ENCODE data around the gene CTNNA3. TPM values are rescaled to one million over a fixed set of nuclear protein-coding genes. Genes with fewer than 3 reads are reported as not detected.

Gene CTNNA3
- total and polyA plus RNA-seq, 2 donors (not counting 3 experiments of a cell fraction or from before 2014, with no cell fraction given): not detected

DNA sequence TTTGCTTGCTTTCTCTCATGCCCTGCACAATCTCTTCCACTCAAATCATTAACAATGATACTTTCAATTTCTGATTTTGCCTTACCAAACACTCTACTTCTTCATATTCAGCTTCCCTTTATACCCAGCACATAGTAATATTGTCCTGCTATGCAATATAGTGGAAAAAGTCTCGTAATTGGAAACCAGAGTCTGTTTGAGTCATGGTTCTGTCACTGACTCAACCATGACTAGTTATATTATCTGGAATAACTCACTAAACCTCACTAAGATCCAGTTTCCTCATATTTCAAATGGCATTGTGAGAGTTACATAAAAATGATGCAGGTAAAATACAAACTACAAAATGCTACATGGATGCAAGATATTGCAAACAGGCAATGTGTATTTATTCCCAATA, 868.6 kb downstream of the CTNNA3 start:
- Histone ChIP-seq H3K79me2 (ENCODE audit: control insufficient read depth, insufficient read depth, low read length) (no peaks in the 10 kb centered on the region), H3K36me3 (ENCODE audit: control insufficient read depth in 2 of 2, extremely low read depth in 1 of 2, insufficient read depth in 2 of 2, low read length in 2 of 2) (no peaks in the 10 kb centered on the region), H3K9me3 (replicated peaks; ENCODE audit: control insufficient read depth, insufficient read depth, low read length) (no peaks in the 10 kb centered on the region), H3K27me3 (ENCODE audit: control insufficient read depth in 2 of 2, insufficient read depth in 2 of 2, low read length in 2 of 2) (no peaks in the 10 kb centered on the region), H3K4me3 (replicated peaks in 1 of 3; ENCODE audit: insufficient read depth in 1 of 3, low read depth in 1 of 3, low read length in 3 of 3) (no peak overlapping the region), H3K4me1 (ENCODE audit: control insufficient read depth, extremely low read depth, insufficient read depth, low read length) (no peaks in the 10 kb centered on the region), H3K9ac (replicated peaks; ENCODE audit: extremely low read depth, insufficient read depth, low read length) (no peak overlapping the region), H3K27ac (ENCODE audit: insufficient read depth, low read depth, low read length) (no peak overlapping the region), H4K20me1 (replicated peaks; ENCODE audit: control insufficient read depth, extremely low read depth, insufficient read depth, low read length) (no peaks in the 10 kb centered on the region), H2AFZ (ENCODE audit: low read depth, low read length) (no peak overlapping the region), H3K9me1 (replicated peaks; ENCODE audit: control insufficient read depth, extremely low read depth, insufficient read depth, low read length) (no peaks in the 10 kb centered on the region), H3K4me2 (ENCODE audit: insufficient read depth, low read length) (no peak overlapping the region)
- FAIRE-seq (no peak), DNase-seq (ENCODE audit: low read depth, low spot score) (no peak)
- dilution Hi-C loops (cut with MboI; ENCODE audit: extremely low pct_ligation_motif_present, low sequenced_read_pairs) (no loop called here), intact Hi-C loops (cut with micrococcal nuclease) (no loop called here)
- BruUV-seq (replicated peaks): no TSS peak
- TF ChIP-seq POLR2A (IDR thresholded peaks at IDR 0.05; ENCODE audit: low read depth, low read length) (no peak), GATA2 (IDR thresholded peaks at IDR 0.05; ENCODE audit: insufficient read depth, insufficient read length, low read depth, low read length) (no peak), FOS (IDR thresholded peaks at IDR 0.05; ENCODE audit: borderline replicate concordance, insufficient read depth, low read length) (no peak), POLR2AphosphoS5 (IDR thresholded peaks at IDR 0.05; ENCODE audit: insufficient read depth, low read depth, low read length) (no peak), MAX (IDR thresholded peaks at IDR 0.05; ENCODE audit: insufficient read depth, insufficient read length) (no peak), EZH2 (IDR thresholded peaks at IDR 0.05; ENCODE audit: borderline replicate concordance, low read depth, low read length, severe bottlenecking) (no peak), CTCF (IDR thresholded peaks at IDR 0.05; ENCODE audit: extremely low read depth in 1 of 2, insufficient read depth in 1 of 2, low read depth in 1 of 2, low read length in 2 of 2) (no peak), MYC (IDR thresholded peaks at IDR 0.05; ENCODE audit: low read depth, low read length) (no peak)
- ChIA-PET POLR2A (no interaction called here), CTCF (no interaction called here)
